HG02588 (cell line): ENCODE data around the gene PPM1H.
"Not testable (repeated sequence)": the region's sequence is repeated elsewhere in the genome, so short reads cannot be mapped to it uniquely, and the experiment has no call there.

Experiments used
- ATAC-seq: cut with Tn5 transposase; IDR thresholded peaks from one replicate; pipeline ENCODE4 v1.9.1; 2021; ENCODE audit warnings: mild to moderate bottlenecking, moderate library complexity; ENCODE audit not compliant: unreplicated experiment

PPM1H gene

DNA sequence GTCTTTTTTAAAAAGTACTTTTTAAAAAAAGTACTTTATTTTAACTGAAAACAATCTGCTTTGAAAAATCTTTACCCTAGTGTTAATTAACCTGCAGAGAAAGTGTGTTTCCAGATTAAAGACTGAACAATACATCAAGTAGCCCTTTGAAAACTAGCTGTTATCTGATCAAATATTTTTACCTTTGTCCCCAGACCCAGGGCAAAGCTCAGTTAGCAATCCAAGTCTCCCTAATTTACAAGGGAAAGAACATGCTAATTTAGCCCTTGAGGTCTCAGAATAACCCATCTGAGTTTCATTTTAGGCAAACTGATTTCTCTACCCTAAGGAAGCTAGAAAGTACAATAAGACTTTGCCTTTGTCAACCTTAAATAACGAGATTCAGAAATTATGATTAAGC lies 91.2 kb downstream of the PPM1H start:
- ATAC-seq = no peak

DNA sequence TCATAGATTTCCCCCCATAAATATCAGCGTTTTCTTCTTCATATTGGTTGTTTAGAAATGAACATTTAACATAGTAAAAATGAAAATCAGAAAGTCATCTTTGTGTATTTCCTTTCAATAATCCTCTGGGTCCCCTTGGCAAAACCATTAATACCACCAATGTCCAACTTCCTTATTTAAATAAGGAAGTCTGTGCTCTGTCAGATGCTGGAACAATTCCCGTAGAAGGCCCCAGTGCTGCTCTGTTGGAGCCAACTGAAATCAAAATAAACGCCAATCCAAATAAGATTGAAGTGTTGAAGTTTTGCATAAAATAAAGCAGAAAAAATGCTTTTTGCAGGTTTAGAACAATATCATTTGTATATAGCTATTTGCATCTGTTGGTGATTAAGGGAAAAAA lies 93.1 kb downstream of the PPM1H start:
- ATAC-seq = no peak

DNA sequence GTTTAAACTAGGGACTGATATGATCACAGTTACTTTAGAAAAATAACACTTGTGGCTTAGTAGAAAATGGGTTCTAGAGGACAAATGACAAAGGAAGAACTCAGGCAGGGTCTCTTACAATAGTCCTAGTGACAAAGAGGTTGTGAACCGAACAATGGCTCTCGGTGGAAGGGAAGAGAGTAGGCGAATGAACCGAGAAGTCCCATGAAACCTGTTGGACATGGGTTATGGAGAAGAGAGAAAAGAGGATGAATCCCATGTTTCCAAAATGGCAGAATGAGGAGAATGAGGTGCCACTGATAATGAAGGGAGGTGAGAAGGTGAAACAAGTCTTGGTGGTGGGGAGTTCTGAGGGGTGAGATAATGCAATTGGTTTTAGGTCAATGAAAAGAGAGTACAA lies 94.1 kb downstream of the PPM1H start:
- ATAC-seq = no peak

DNA sequence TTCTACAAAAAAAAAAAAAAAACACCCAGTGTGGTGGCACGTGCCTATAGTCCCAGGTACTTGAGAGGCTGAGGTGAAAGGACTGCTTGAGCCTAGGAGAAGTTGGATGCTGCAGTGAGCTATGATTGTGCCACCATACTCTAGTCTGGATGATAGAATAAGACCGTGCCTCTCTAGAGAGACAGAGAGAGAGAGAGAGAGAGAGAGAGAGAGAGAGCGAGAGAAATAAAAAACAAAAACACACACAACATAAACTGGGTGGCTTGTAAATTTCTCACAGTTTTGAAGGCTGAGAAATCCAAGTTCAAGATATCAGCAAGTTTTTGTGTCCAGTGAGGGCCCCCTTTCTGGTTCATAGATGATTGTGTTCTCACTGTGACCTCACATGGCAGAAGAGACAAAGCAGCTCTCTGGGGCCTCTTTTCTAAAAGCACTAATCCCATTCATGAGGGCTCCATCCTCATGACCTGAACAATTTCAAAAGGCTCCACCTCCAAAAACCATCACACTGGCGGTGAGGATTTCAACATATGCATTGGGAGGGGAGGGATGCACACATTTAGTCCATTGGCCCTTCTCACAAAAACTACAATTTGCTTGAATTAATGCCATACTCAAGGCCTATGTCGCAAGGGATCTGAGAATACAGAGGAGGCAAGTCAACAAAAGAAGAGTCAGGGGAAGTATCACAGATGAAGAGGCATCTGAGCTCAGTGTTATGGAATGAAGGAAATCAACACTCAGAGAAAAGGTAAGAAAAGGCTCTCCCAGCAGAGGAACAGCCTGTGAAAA lies 94.9 kb downstream of the PPM1H start:
- ATAC-seq = no peak

DNA sequence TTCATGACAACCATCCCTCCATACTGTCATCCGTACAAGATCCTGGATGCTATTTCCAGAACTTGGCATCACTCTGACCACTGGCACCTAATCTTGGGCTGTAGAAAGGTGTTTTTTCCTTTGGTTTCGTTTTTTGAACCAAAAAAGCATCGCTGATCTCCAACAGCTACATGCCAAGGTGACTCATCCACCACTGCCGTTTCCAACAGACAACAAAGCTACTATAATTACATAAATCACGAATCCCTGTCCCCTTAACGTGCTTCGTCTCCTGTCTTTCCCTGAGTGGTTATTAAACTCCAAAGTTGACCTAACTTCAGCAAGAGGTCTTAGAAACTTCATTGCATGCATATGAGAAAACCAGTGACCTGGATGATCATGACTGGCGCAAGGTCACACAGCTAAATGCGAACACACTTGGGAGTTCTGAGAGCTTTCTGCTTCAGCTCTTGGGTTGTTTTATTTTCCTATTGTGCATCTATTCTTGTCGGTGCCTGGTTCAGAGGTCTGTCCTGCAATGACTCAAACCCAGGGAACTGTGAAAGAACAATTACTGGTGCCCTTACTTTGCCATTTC lies 99.9 kb downstream of the PPM1H start:
- ATAC-seq = no peak

DNA sequence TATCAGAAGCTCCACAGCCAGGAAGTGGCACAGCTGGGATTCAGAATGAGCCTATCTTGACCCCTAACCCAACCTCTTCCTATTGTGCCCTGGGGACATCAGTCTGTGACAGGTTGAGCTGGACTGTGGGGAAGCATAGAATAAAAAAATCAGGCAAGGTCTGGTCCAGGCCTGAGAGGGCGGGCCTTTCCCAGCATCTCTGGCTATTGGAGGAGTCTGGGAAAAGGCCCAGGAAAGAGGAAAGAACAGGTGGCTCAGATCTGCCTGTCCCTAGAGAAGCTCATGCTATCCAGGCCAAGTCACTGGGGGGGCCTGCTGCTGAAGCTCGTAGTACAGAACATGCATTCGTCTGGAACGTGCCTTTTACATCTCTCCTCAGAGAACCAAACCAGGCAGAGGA lies 100.5 kb downstream of the PPM1H start:
- no peak for ATAC-seq

DNA sequence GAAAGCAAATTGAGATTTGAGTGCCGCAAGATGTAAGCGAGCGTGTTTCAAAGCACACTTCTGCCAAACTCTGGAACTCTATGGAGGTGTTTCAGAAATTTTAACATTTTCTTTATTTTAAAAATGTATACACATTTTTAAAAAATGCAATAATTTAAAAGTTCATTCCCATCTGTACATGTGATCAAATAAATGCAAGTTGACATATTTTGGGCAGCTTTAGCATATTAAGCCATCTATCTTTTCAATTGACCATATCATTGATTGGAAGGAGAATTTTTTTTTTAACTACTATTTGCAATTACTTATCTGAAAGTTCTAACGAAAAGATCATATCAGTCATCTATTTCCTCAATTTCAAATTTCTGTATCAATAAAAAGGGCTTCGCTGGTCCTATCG lies 101.3 kb downstream of the PPM1H start:
- ATAC-seq = no peak

DNA sequence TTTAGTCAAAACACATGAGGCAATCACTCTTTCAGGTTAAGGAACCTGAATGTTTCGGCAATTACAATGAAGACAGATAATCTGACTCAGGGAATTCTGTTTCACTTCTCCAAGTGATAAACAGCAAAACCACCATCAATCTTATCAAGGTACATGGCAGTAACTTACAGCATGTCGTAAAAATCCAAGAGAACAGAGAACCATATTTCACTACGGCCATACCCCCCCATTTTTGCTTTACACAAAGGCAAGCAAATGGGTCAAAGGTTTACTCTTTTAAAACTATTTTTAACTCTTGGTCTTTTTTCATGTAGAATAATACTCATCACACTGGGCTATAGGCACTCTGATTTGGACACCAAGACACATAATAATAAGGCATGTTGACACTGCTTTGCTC lies 102.4 kb downstream of the PPM1H start:
- no peak for ATAC-seq

DNA sequence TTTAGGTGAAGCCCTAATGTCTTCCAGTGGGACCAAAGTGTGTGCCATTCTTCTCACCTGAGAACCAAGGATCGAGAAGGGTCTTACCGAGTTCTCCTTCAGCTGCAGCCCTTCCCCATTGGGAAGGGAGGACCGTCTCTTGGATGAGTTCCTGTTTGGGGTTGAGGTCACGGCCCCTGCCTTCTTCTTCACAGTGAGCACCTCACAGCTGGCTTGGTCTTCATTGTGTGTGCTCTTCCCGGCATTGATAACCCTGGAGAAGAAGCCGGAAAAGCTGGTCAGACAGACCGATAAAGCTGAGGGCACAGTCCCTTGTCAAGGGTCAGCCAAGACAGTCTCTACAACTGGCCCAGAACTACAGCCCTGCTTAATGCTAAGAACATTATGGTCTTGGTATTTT lies 102.9 kb downstream of the PPM1H start:
- ATAC-seq = no peak

DNA sequence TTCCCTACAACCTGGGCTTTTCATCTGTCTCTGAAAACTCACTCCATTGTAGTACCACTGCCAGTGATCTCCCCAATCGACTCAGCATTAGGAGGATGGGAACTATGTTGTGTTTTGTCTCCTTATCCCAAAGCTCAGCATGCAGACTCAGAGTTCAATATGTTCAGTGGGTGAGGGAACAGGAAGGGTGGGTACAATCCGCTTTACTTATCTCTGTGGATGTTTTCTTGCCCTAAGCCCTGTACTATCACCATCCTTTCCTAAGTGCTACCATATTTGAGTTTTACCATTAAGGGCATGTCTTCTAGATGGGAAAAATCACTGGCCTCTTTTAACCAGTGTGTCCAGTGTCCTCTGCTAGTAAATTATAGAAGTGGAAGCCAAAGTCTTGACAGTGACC lies 107.1 kb downstream of the PPM1H start:
- ATAC-seq = no peak

DNA sequence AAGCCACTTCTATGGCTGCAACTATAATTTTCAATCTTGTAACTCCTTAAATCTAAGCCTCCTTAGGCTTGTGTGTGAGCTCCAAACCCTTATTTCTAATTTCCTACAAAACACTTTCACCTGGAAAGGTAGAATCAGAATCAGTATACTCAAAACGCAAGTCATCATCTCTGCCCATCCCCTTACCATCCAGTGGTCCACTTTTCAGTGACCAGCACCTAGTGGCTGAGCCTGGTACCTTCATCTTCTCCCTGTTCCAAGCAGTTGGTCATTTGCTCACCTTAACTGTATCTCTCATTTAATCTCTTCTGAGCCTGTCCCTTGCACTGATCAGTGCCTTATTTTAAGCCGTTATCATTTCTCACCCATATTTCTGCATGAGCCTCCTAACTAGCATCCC lies 107.9 kb downstream of the PPM1H start:
- no peak for ATAC-seq

DNA sequence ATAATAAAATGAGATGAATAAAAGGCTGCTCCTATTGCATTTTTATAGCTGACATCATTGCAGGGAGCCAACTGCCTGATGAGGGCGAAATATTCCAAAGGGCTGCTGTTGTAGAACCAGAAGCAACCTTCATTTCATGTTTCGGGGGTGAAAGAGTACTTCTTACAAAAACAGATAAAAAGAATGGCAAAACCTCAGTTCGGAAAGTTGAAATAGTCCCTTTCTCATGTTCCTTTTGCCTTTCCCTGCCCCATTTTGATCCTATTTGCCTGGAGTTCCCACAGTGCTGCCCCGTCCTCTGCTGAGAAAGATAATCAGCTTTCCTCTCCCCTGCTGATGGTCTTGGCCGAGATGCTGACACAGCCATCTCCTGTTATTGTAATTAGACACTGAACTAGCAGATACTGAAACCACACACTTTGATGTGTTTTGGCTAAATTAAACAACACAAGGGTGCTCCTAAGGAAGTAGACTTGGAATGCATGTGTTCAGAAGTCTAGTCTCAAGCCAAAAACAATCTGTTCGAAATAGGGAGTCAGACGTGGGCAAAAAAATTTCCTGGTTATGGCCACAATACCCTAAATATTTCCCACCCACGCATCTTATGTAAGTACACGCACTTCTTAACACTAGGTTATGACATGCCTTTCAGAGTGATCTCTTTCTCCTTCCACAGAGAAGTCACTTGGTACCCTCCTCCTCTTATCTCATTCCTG lies 117.2 kb downstream of the PPM1H start:
- ATAC-seq = no peak

DNA sequence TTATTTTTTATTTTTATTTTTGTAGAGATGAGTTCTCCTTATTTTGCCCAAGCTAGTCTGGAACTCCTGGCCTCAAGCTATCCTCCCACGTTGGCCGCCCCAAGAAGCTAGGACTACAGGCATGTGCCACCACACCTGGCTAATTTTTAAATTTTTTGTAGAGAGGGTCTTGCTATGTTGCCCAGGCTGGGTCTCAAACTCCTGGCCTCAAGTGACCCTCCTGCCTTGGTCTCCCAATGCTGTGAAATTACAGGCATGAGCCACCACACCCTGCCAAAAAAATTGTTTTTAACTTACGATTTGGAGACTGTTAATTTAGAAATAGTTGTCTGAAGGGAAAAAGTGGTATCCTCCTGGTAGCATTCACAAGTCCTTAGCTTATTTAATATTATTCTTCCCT lies 120.7 kb downstream of the PPM1H start:
- ATAC-seq = no peak

DNA sequence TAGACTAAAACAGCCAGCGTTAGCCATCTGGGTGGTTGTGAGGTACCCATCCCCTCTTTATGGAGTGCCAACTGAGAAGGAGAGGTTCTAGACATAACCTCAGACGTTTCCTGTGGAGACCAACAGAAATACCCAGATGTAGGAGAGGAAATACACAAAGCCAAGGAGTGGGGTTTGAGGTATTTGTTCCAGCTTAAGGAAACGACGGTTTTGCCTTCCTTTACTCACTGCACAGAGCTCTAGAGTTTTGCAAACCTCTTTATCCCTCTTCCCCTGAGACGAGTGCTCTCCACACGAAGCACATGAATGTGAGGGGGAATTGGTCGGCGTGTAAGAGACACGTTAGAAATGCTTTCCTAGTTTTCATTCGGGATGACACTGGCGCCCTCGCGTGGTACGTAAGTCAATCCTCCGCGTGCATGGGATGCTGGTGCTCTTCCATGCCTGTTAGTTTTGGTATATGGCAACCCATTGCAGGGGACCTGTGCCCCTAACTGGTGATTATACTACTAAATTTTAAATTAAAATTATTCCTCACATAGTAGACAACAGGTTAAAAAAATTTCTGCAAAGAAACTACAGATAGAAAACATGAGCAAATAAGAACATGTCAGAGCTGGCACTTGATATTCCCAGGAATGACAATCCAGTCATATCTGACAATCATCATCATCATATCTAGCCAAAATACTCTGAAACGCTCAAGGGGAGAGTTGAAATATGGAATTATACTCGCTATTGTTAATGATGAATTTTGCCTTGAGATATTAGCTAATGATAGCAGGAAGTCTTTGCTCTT lies 121.7 kb downstream of the PPM1H start:
- no peak for ATAC-seq

DNA sequence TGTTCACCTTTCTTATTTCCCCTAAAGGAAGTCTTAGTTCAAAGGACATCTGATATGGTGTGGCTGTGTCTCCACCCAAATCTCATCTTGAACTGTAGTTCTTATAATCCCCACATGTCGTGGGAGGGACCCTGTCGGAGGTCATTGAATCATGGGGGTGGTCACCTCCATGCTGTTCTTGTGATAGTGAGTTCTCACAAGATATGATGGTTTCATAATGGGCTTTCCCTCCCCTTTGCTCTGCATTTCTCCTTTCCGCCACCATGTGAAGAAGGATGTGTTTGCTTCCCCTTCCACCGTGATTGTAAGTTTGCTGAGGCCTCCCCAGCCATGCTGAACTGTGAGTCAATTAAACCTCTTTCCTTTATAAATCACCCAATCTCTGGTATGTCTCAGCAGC lies 123.5 kb downstream of the PPM1H start:
- not testable (repeated sequence) for ATAC-seq

DNA sequence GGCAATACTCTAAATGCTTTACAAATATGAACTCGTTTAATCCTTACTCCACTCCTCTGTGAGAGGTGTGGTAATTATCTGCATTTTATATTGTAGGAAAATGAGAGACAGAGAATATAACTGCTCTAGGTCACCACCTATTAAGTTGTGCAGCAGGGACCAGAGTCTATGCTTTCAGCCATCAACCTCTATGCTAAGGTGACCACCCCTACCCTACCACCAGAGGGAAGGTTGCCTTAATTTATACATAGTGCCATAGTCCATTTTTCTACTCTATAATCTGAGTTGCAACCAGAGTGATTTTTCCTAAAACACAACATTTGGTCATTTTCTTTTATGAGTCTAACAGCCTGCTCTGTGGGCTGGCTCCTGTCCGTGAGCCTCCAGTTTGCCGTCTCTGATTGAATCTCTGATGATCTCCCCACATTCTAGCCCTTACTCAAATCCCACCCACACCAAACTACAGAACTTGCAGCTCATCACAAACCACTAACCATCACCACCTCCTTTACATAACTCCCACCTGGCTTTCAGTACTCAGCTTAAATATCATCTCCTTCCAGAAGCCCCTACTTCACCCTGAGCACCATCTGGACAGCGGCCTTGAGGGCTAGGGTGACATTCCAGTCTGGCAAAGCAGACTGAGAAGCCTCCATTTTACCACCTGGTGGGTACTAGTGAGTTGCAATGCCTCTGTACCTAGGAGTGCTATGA lies 126.6 kb downstream of the PPM1H start:
- peak; percentile 74 for ATAC-seq

DNA sequence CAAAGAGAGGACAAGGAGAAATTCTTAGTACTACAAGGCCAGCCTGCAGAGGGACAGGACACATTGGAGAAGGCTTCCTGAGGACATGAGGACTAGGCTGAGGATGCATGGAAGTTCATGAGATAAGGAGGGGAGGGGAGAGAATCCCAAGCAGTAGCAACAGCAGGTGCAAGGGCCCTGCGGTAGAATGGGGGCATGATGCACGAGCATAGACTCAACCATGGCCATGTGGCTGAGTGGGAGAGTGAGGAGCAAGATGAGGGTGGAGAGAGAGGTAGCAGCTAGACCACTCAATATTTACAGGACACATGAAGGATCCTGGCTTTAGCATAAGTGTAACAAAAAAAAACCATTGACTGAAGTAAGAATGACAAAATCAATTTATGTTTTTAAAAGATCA lies 128.1 kb downstream of the PPM1H start:
- no peak for ATAC-seq

DNA sequence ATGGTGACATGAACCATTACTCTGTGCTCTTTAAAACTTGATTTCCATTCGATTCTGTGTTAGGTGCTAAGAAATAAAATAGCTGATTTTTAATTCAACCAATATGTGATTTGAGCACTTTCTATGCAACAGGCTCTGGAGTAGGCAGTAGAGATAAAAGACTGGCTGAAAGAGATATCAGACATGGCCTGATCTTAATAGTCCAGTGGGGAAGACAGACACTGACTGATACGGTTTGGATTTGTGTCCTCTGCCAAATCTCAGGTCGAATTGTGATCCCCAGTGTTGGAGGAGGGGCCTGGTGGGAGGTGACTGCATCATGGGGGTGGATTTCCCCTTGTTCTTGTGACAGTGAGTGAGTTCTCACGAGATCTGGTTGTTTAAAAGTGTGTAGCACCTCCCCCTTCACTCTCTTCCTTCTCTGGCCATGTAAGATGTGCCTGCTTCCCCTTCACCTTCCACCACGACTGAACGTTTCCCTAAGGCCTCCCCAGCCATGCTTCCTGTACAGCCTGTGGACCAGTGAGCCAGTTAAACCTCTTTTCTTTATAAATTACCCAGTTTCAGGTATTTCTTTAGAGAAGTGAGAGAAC lies 128.6 kb downstream of the PPM1H start:
- ATAC-seq = no peak

DNA sequence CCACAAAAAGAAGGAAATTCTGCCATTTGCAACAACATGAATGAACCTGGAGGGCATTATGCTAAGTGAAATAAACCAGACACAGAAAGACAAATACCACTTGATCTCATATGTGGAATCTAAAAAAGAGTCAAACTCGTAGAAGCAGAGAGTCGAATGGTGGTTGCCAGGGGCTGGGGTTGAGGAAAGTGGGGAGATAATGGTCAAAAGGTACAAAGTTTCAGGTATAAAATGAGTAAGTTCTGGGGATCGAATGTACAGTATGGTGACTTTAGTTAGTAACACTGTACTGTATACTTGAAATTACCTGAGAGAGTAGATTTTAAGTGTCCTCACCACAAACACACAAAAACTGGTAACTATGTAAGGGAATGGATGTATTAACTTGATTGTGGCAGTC lies 129.4 kb downstream of the PPM1H start:
- ATAC-seq = no peak

DNA sequence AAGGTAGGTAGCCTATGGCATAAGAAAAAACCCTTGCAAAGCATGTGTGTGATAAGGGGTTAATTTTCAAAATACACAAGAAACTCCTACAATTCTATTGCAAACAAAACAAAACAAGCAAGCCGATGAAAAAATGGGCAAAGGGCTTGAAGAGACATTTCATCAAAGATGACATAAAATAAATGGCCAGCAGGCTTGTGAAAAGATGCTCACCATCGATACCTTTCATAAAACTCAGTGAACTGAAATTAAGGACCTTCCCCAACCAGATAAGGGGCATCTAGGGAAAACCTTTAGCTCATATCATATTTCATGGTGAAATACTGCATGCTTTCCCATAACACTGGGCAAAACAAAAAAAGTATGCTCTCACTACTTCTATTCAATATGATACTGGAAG lies 131.2 kb downstream of the PPM1H start:
- ATAC-seq = no peak
